GM19023 (cell line): ENCODE data around the gene ZNF503.

Source experiments
- ATAC-seq: cut with Tn5 transposase; IDR thresholded peaks from one replicate; pipeline ENCODE4 v1.9.1; 2021; ENCODE audit warnings: mild to moderate bottlenecking, moderate library complexity; ENCODE audit not compliant: unreplicated experiment

ZNF503 gene, protein sequence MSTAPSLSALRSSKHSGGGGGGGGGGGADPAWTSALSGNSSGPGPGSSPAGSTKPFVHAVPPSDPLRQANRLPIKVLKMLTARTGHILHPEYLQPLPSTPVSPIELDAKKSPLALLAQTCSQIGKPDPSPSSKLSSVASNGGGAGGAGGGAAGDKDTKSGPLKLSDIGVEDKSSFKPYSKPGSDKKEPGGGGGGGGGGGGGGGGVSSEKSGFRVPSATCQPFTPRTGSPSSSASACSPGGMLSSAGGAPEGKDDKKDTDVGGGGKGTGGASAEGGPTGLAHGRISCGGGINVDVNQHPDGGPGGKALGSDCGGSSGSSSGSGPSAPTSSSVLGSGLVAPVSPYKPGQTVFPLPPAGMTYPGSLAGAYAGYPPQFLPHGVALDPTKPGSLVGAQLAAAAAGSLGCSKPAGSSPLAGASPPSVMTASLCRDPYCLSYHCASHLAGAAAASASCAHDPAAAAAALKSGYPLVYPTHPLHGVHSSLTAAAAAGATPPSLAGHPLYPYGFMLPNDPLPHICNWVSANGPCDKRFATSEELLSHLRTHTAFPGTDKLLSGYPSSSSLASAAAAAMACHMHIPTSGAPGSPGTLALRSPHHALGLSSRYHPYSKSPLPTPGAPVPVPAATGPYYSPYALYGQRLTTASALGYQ

GRCh38 chr10:75401569-75402485 is at the start of gene ZNF503:
Gene ZNF503 (minus strand): TSS chr10:75401764. CDS start chr10:75401419, 345 bp downstream.
- ATAC-seq: peak; percentile 57

DNA sequence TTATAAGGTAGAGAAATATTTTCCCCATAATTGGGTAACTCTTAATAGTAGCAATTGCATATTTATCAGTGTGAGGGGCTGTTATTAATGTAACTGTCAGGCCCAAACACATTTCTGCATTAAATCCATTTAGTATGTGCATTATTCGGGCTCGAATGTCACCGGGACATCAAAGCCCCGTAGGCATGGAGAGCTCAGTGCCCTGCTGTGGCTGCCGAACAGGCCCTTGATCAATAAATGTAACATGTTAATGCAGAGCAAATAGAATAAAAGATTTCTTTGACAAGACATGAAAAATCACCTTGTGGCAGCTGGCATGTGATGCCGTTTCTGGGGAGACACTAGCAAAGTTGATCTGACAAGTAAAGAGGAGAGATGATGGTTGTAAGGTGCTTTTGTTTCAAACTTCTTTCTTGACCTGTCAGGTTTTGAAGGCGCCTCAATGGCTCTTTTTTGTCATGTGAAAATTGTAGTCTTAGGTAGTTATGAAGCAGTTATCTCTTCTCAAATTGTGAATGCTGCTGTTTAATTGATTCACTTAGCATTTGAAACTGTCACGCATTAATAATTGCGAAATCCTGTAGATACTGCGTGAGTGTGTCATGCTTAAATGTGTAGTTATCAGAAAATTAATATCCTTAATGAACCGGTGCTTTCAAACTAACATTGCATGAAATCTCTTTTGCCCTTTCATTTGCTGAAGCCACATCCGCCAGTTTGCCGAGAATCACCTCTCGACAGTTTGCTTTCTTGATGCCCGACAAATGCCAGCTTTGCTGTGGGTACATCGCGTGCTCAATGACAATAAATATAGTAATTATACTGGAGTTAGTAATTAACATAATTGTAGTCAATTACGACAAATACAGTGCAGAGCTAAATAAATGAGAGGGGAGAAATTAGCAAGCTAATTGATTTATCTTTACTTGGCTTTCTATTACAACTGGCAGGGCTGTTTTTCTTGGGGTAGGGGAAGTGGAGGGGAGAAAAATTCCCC is 49.4 kb upstream of the ZNF503 start:
- no peak for ATAC-seq

GRCh38 chr10:75450075-75450445 is 48.5 kb upstream of the ZNF503 start:
- no peak for ATAC-seq

DNA sequence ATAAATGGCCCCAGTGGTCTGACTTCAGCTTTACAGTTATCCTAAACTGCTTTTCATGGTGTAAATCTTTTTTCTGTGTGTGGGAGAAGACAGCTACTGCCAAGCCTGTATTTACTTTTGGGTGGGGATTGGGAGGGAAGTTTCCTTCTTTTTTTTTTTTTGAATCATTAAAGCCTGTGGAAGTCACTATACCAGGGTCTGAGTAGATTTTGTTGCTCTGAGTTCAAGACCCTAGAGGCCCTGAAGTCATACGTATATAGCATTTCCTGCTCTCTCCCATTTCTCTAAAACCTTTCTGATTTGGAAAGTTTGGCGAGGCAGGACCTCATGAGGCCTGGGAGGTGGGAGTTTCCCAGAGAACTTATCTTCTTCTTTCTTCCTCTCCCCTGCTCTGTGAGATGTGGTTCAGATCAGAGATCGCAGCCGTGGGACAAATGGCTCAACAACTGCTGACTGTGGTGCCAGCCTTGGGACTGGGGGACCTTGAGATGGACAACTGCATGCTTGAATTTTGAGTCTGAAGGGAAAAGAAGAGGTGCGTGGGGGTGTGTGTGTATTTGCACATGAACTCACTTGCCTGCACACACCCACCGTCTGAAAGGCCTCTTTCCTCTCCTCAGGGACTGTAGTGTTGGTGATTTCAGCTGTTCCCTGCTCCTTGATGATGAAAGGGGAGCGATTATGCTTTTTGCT is 48.0 kb upstream of the ZNF503 start:
- ATAC-seq: no peak

DNA sequence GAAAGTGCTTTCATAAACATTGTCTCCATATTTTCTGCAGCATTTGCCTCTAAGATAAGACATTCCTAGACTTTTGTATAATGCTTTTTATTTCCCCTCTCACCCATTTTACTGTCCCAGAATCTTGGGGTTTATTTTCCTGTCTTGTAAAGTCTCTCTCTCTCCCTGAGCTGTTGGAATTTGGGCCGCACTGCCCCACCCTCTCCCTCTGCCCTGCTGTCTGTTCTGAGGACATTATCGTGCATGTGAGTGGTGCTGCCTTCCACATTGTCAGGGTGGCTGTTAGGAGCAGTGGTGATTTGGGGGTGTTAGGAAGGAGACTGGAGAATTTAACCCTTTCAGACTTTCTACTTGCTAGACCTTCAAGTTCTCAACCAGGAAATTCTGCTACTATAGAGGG is 46.6 kb upstream of the ZNF503 start:
- ATAC-seq: no peak

DNA sequence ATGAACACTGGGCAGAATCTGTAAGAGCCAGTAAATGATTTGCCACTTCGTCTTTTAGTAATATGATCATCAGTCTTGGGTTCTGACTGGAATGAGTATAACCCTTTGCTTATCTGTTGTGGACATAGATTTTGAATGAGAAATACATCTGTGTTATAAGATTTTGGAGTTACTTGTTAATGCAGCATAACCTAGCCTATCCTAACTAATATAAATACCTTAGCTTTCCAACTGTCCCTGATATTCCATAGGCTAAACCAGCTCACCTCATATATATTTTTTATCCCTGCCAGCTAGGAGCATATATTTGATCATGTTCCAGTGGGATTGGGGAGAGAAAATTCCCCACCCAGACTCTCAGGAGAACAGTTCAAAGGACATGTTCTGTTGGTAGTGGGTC is 44.9 kb upstream of the ZNF503 start:
- no peak for ATAC-seq

- no peak for ATAC-seq
Observed at GRCh38 chr10:75444781-75445386, 43.3 kb upstream of the ZNF503 start.

DNA sequence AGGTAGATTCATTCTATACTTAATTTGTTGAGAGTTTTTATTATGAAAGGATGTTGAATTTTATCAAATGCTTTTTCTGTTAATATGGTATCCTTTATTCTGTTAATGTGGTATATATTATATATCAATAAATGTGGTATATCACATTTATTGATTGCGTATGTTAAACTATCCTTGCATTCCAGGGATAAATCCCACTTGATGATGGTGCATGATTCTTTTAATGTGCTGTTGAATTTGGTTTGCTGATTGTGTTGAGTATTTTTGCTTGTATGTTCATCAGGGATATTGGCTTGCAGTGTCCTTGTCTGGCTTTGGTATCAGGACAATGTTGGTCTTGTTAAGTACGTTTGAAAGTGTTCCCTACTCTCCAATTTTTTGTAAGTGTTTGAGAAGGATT is 41.8 kb upstream of the ZNF503 start:
- ATAC-seq: no peak

GRCh38 chr10:75441682-75442081 is 40.1 kb upstream of the ZNF503 start:
- no peak for ATAC-seq

- ATAC-seq: no peak
Observed at GRCh38 chr10:75441196-75441595, 39.6 kb upstream of the ZNF503 start.

- ATAC-seq: no peak
Observed at GRCh38 chr10:75440271-75440793, 38.8 kb upstream of the ZNF503 start.

- no peak for ATAC-seq
Observed at GRCh38 chr10:75439811-75440210, 38.2 kb upstream of the ZNF503 start.

DNA sequence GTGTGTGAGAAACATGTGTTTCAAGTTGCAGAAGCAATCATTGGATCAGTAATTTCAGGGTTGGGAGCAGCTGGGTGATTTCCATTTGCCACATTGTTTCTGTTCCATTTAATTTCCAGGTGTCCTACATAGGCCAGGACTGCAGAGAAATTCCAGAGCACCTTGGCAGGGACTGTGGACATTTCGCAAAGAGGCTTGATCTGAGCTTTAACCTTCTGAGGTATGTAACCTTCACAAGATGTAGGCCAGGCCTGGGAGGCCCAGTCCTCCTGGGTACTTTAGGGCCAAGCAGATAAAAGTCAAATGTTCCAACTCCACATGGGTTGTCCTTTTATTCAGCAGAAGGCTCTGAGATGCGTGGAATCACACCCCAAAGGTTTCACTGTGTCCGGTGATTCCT is 36.7 kb upstream of the ZNF503 start:
- no peak for ATAC-seq

GRCh38 chr10:75437693-75438092 is 36.1 kb upstream of the ZNF503 start:
- ATAC-seq: no peak

DNA sequence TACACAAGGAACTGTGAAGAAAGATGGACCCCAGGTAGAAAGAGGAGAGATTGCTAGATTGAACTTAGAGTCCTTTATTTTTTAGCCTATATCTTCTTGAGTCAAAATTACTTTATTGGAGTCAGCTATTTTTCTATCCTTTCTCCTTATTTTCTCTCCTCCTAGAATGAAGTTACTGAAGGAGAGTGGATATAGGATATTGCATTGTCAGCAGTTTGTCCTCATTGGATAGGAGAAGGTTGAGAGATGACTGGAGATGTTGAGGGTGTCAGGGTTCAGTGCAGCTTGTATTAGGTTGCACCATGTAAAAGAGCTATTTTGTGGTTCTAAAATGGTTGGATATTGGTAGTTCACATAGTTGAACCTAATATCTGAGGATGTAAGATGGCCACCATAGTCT is 35.3 kb upstream of the ZNF503 start:
- no peak for ATAC-seq

DNA sequence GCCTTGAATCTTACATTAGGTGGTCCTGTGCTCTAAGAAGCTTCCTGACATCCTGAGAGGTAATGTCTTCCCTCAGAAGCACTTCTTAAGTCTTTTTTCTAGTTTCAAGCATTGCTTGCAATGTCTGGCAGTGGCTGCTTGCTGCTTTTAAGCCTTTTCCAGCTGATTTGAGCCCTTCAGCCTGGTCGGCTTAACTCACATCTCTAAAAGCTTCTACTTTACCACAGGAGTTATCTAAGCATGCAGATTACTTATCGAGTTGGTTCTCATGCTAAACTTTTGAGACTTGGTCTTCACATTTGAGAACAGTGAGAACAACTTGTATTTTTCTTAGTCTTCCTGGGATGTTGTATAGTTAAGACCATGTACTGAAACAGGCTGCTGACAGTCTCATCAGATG is 33.7 kb upstream of the ZNF503 start:
- no peak for ATAC-seq

DNA sequence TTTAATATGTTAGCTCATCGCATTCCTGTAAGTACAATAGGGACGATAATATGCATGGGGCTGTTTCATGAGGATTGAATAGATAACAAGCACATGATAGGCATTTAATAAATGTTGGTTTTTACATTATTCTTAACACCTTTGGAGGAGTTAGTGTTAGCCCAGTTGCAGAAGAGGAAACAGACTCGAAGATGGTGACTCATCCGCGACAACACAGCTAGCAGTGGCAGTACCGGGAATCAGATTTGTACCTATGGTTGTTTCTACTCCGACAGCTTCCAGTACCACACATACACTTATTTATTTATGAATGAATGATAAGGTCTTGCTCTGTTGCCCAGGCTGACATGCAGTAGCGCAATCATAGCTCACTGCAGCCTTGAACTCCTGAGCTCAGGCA is 32.7 kb upstream of the ZNF503 start:
- ATAC-seq: no peak

- no peak for ATAC-seq
Observed at GRCh38 chr10:75433216-75433615, 31.7 kb upstream of the ZNF503 start.

GRCh38 chr10:75432763-75433162 is 31.2 kb upstream of the ZNF503 start:
- no peak for ATAC-seq
